Cardiac fibroblast (primary cell): ENCODE data around the gene E2F2.

Experiments
- DNase-seq, 2 donors: peaks; one replicate each; pipeline versions ENCODE4 v3.0.0 to v3.0.0-alpha.2; 2010; ENCODE audit warnings: low read depth in 2 of 2
- H3K4me3 ChIP-seq, 2 donors: replicated peaks in 1 of 2; 1 replicate in 1 of 2; 2 replicates in 1 of 2; pipeline ENCODE4 v1.5.1; 2011; ENCODE audit warnings: low read depth in 2 of 2, low read length in 2 of 2, mild to moderate bottlenecking in 2 of 2, moderate library complexity in 1 of 2
- TF ChIP-seq, protein P1 (sequence below): IDR thresholded peaks from one replicate; pipeline ENCODE4 v1.5.1; 2011; ENCODE audit warnings: low read depth, mild to moderate bottlenecking, low read length, inconsistent platforms

E2F2 gene

DNA sequence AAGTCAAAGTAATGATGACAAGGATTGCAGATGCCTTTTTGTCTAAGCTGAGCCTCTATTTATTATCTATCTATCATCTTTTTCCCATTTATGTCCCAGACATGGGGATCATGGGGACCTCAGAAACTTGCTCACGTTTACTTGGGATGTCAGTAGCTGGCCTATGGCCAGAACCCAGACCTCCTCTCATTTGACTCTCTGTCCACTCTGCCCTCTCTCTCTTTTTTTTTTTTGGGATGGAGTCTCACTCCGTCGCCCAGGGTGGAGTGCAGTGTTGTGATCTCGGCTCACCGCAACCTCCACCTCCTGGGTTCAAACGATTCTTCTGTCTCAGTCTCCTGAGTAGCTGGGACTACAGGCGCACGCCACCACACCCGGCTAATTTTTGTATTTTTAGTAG is 32.0 kb upstream of the E2F2 start:
- TF ChIP-seq, protein P1, sequence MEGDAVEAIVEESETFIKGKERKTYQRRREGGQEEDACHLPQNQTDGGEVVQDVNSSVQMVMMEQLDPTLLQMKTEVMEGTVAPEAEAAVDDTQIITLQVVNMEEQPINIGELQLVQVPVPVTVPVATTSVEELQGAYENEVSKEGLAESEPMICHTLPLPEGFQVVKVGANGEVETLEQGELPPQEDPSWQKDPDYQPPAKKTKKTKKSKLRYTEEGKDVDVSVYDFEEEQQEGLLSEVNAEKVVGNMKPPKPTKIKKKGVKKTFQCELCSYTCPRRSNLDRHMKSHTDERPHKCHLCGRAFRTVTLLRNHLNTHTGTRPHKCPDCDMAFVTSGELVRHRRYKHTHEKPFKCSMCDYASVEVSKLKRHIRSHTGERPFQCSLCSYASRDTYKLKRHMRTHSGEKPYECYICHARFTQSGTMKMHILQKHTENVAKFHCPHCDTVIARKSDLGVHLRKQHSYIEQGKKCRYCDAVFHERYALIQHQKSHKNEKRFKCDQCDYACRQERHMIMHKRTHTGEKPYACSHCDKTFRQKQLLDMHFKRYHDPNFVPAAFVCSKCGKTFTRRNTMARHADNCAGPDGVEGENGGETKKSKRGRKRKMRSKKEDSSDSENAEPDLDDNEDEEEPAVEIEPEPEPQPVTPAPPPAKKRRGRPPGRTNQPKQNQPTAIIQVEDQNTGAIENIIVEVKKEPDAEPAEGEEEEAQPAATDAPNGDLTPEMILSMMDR = no peak
- peak in 1 of 2 donors; percentile 41 for DNase-seq
- no peak overlapping the region for H3K4me3 ChIP-seq

DNA sequence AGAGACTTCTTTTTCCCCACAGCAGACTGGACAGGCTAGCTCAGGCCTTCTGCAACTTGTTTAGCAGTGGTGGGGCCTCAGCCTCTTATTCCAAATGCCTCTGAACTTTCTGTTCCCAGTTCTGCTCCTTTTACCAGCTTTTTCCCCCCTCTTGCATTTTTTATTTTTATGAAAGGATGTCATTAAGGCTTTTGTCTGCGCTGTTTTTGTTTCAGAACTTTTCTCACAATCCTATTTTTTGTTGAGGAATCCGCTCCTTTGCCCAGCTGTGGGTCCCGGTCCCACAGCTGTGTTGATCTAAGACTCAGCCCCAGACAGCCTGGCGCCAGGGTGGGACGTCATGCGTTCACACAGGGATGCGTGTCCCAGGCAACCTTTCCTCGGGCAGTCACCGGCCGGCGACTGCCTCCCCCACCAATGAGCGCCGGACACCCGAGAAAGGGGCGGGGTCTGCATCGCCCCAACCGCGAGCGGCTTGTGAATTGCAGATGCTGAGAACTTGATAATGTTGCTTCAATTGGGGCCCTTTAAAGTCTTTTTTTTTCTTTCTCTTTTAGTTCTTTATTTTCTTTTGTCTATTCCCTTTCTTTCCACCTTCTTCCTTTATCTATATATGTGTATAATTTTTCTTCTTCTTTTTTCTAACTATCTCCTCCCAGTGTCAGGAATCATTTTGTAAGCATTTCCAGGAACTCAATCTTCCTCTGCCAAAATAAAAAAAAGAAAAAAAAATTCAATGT is 31.3 kb upstream of the E2F2 start:
- peak; percentile 99 for DNase-seq
- TF ChIP-seq, protein P1 = no peak
- H3K4me3 ChIP-seq = no peak overlapping the region

DNA sequence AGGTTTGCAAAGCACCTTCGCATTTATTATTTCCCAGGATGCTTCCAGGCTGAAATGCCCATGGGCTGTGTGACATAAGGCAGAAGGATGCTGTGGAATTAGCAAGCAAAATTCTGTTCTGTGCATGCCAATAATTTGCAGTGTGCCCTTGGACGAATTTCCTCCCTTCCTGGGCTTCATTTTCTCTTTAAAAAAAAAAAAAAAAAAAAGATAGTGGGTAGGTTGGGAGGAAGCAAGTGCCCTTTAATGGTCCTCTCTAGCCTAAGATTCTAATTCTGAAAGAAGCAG is 30.7 kb upstream of the E2F2 start:
- peak; percentile 60 to 68 for DNase-seq
- TF ChIP-seq, protein P1 = no peak
- no peak overlapping the region for H3K4me3 ChIP-seq

DNA sequence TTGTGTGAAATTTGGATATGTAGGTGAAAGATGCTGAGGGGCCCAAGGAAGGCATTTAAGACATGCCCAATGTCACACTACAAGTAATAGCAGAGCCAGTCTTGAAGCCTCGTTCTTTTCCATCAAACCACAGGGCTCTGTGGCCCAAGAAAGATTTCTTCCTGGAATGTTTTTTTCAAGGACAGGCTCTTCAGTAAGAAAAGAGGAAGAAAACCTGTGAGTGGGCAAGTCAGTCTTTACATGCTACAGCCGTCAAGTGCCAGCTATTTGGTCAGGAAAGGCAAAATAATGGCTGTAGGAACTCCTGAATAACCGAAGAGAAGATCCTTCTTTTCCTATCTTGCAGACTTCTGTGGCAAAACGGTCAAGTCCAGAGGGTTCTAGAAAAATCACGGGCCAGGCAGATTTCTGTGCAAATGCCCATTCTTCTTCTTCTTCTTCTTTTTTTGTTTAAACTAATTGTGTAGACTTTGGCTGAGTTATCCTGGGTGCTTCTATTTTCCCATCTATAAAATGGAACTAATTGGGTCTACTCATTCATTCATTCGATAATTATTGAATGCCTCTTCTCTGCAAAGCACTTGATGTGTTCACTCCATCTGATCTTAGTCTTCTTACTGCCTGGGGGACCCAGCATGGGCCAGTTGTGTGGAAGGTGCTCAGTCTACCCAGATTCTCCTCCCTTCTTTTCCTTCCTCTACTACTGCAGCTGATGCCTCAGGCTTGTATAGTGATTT is 30.2 kb upstream of the E2F2 start:
- H3K4me3 ChIP-seq = no peak overlapping the region
- DNase-seq = peak in 1 of 2 donors; percentile 33
- TF ChIP-seq, protein P1 = no peak

DNA sequence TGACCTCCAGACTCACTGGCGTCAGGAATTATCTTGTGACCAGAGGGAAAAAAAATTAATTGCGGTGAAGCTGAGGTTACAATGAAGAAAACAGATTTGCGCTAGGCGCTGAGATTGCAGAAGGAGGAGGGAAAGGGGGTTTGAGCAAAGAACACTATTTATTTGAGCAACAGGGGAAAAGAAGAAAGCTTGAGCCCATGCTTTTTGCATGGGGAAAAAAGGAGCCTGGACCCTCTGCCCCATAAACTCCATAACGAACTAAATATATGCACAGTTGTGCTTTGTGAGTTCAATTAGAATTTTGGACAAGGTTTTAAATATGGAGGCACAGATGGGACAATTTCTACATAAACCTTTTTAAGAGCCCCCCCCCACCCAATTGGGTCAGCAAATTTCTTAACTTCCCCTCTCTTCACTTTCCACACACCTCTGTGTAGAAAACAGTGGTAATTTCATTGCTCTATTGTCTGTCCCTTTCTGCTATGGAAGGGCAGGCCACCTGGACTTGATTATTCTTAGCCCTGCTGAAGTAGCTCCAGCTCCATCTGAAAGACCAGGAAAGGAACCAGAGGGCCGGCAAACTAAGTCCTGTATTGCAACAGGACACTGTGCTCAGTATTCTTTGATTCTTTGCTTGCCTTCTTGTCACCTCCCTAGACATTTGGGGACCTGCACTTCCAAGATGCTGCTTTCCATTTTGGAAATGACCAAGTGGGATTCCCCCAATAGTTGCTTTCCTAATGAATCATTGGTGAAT is 29.1 kb upstream of the E2F2 start:
- TF ChIP-seq, protein P1 = no peak
- H3K4me3 ChIP-seq = peak overlapping the region; percentile 32 to 43
- DNase-seq = peak; percentile 40 to 44

DNA sequence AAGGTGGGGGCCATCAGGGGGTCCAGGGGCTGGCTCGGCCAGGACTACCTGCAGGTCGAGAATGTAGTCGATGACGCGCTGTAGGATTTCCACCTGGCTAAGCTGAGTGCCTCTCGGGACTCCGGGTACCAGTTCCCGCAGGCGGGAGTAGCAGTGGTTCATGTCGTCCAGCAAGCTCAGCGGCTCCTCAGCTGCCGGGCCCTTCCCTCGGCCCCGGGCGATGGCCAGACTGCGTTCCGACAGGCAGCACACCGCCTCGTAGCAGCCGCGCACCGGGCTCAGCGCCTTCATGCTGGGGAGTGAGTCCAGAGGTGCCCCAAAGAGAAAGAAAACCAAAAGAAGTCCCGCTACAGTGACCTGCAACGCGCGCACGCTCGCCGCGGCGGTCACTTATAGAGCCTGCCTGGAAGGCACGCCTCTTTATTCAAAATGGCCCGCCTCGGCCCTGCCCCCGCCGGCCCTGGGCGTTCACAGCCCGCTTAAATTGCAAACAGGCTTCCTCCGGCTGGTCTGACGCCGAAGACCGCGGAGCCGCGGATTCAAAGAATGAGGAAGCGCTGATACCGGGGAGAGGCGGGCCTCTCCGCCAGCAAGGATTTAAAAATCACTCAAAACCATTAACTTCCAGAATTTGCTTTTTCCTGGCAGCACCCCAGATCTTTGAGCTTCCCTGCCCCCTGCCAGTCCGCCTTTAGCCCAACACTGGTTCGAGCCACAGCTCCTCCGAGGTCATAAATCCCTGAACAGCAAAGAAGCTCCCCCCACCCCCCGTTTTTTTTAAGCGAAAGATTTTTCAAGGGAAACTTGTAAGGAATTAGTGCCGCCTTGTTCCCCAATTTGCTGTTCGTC is 28.3 kb upstream of the E2F2 start, which contains the start of gene ID3:
Gene ID3 (minus strand): TSS at position 366 of the 849 bp plus-strand sequence. CDS start 75 bp downstream, at position 291.
- DNase-seq = peak; percentile 99
- peak within 1 kb of the TSS; percentile 93 to 99 for H3K4me3 ChIP-seq
- TF ChIP-seq, protein P1 = no peak
